Gastrocnemius medialis (tissue), 4 donors: Measurements from ENCODE around the gene EME2.

Experiments used
- POLR2A ChIP-seq, 2 donors: fragments of 450-650 bp; IDR thresholded peaks; one replicate each; pipeline ENCODE4 v1.6.1; 2017; ENCODE audit warnings: antibody characterized with exemption in 2 of 2, mild to moderate bottlenecking in 2 of 2, moderate library complexity in 2 of 2
- TF ChIP-seq, protein P1 (sequence below), 5 experiments: fragments of 450-650 bp in 3 of 5; fragments of 200-600 bp in 2 of 5; sonication (generic) in 2 of 5; IDR thresholded peaks in 4 of 5; conservative IDR thresholded peaks in 1 of 5; 1 replicate in 4 of 5; 2 replicates in 1 of 5; pipeline ENCODE4 v1.5.1; 2016 to 2019; ENCODE audit warnings: antibody characterized with exemption in 5 of 5, mild to moderate bottlenecking in 3 of 5, moderate library complexity in 3 of 5

DNA sequence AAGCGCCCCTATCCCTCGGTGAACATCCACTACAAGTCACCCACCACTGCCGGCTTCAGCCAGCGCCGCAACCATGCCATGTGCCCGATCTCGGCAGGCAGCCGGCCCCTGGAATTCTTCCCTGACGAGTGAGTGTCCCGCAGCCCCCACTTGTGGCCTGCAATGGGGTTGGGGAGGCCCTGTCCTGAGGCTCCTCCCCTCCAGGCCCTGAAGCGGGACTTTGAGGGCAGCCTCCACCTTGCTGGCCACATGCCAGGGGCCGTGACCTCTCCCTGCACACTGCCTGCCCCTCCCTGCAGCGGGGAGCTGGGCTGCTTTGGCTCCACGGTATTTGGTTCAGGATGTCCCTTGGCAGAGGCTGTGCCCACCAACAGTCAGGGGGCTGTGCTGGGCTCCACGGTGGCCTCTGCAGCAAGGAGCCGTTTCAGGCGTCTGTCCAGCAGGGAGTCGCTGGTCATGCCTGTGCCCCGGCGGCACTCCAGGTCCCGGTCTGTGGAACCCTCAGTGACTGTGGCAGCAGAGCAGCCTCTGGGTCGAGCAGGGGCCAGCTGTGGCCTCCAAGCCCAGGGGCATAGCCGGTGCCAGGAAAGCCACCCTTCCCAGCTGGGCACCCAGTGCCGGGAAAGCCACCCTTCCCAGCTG, 9.6 kb upstream of the EME2 start:
- TF ChIP-seq, protein P1, sequence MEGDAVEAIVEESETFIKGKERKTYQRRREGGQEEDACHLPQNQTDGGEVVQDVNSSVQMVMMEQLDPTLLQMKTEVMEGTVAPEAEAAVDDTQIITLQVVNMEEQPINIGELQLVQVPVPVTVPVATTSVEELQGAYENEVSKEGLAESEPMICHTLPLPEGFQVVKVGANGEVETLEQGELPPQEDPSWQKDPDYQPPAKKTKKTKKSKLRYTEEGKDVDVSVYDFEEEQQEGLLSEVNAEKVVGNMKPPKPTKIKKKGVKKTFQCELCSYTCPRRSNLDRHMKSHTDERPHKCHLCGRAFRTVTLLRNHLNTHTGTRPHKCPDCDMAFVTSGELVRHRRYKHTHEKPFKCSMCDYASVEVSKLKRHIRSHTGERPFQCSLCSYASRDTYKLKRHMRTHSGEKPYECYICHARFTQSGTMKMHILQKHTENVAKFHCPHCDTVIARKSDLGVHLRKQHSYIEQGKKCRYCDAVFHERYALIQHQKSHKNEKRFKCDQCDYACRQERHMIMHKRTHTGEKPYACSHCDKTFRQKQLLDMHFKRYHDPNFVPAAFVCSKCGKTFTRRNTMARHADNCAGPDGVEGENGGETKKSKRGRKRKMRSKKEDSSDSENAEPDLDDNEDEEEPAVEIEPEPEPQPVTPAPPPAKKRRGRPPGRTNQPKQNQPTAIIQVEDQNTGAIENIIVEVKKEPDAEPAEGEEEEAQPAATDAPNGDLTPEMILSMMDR (IDR thresholded peaks at IDR 0.05 in 4 of 5, conservative IDR thresholded peaks at IDR 0.05 in 1 of 5) = no peak
- no peak for TF ChIP-seq POLR2A (IDR thresholded peaks at IDR 0.05)
